ENCODE data around the gene SENP2.
A peak's percentile ranks its signal among the peaks of the same experiment; 100 is the strongest.
"Not testable (repeated sequence)": the region's sequence is repeated elsewhere in the genome, so short reads cannot be mapped to it uniquely, and the experiment has no call there.

SENP2 gene

GRCh38 chr3:185561374-185561943, 24.6 kb upstream of the SENP2 start:
- ChIA-PET POLR2A (ENCODE audit: low non-redundant PET) (no interaction called here), CTCF (interaction anchor here (0.6 kb wide), 1 partner anchor 101 kb away, joined by 4 read pairs; no protein-coding TSS in a partner anchor)
- no peak for DNase-seq (ENCODE audit: low spot score)
- no peak for TF ChIP-seq CTCF (conservative IDR thresholded peaks at IDR 0.05; ENCODE audit: low read depth)
- H3K27ac ChIP-seq: no peak overlapping the region

GRCh38 chr3:185561958-185562357, 24.1 kb upstream of the SENP2 start:
- no peak for TF ChIP-seq CTCF (conservative IDR thresholded peaks at IDR 0.05; ENCODE audit: low read depth)
- no peak for DNase-seq (ENCODE audit: low spot score)
- no peak overlapping the region for H3K27ac ChIP-seq
- CTCF ChIA-PET: interaction anchor here (0.6 kb wide), 1 partner anchor 102 kb away, joined by 4 read pairs; no protein-coding TSS in a partner anchor
- POLR2A ChIA-PET (ENCODE audit: low non-redundant PET): interaction anchor here (0.6 kb wide), 1 partner anchor 845 kb away, joined by 4 read pairs; no protein-coding TSS in a partner anchor

DNA sequence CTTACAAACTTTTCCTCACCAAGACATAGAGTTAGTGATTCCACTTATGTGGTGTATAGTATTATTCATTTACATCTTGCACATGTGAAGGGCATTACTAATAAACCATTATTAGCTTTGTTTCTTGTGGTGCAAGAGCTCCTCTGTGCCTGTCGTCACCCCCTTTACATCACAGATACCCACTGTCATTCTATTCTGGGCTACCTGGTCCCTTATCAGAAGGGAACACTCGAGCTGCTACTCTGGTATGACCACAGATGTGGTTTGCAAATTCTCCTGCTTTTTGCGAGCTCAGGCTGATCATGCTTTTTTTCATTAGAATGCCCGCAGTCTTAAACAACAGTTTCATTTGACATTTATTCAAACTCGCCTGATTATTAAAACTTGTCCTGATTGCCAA, 13.9 kb upstream of the SENP2 start:
- POLR2A ChIA-PET (ENCODE audit: low non-redundant PET): no interaction called here

GRCh38 chr3:185575108-185575869, 10.8 kb upstream of the SENP2 start:
- peak; percentile 20 for DNase-seq (ENCODE audit: low spot score)
- ChIA-PET POLR2A (ENCODE audit: low non-redundant PET) (interaction anchor here (1.4 kb wide), 1 partner anchor 76 kb away, joined by 4 read pairs; the partner anchor contains the start of gene TMEM41A), CTCF (interaction anchor here (0.5 to 1.3 kb wide), 13 partner anchors 11 to 532 kb away, joined by 3 to 8 read pairs (median 3); partner anchors contain the start of gene SENP2)
- TF ChIP-seq CTCF (conservative IDR thresholded peaks at IDR 0.05; ENCODE audit: low read depth): peak; percentile 78
- H3K27ac ChIP-seq: not testable (repeated sequence)

More for the DNA sequence above, 13.9 kb upstream of the SENP2 start:
- CTCF ChIA-PET: interaction anchor here (0.6 kb wide), 1 partner anchor 149 kb away, joined by 3 read pairs; no protein-coding TSS in a partner anchor
- TF ChIP-seq CTCF (conservative IDR thresholded peaks at IDR 0.05; ENCODE audit: low read depth): no peak
- no peak overlapping the region for H3K27ac ChIP-seq
- no peak for DNase-seq (ENCODE audit: low spot score)

DNA sequence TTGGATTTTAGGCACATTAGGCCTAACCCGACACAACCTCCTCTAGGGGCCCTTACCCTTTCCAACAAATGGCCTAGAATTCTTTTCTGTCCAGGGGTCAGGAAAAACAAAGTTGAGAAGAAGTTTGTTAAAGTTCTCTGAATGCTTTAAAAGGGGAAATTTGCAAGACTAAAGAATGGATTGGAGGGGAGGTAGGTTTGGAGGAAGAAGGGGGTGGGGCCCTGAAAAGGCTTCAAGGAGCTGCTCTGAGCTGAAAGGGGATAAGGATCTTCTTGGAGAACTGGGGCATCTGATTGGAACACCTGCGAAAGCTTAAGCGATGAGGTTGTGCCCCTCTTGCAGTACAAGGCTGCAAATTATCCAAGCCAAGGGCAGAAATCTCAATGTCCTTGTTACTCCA, 3.9 kb upstream of the SENP2 start:
- CTCF ChIA-PET: no interaction called here
- DNase-seq (ENCODE audit: low spot score): no peak
- no peak overlapping the region for H3K27ac ChIP-seq
- no peak for TF ChIP-seq CTCF (conservative IDR thresholded peaks at IDR 0.05; ENCODE audit: low read depth)
- POLR2A ChIA-PET (ENCODE audit: low non-redundant PET): no interaction called here

GRCh38 chr3:185582871-185583270, 3.2 kb upstream of the SENP2 start:
- DNase-seq (ENCODE audit: low spot score): no peak
- ChIA-PET CTCF (no interaction called here), POLR2A (ENCODE audit: low non-redundant PET) (no interaction called here)
- H3K27ac ChIP-seq: no peak overlapping the region
- TF ChIP-seq CTCF (conservative IDR thresholded peaks at IDR 0.05; ENCODE audit: low read depth): no peak
